Activated T-helper 1 cell treated with anti-CD3 and anti-CD28 coated beads, Interleukin-12 subunit alpha, Interleukin-12 subunit beta, Interleukin-2, Interleukin-4 antibody, amounts not matched to agents 30 ng/mL and 10 ng/mL and 1 ng/mL, durations not matched to agents 14 hours and 24 hours and 36 hours (primary cell): ENCODE results near the gene CTNNA1. TPM values are rescaled to one million over a fixed set of nuclear protein-coding genes. Genes with fewer than 3 reads are reported as not detected.
"Not testable (repeated sequence)": the region's sequence is repeated elsewhere in the genome, so short reads cannot be mapped to it uniquely, and the experiment has no call there.

Experiments
- DNase-seq: peaks from one replicate; pipeline ENCODE4 v3.0.0; 2021; ENCODE audit warnings: low spot score
- H3K27ac Mint-ChIP-seq: one replicate; pipeline ENCODE4 v1.8.0; 2021; ENCODE audit warnings: mild to moderate bottlenecking, mixed read lengths
- H3K27me3 Mint-ChIP-seq: one replicate; pipeline ENCODE4 v1.8.0; 2022; ENCODE audit warnings: mild to moderate bottlenecking, moderate library complexity, mixed read lengths; ENCODE audit not compliant: insufficient read depth
- H3K36me3 Mint-ChIP-seq: one replicate; pipeline ENCODE4 v1.8.0; 2021; ENCODE audit warnings: low read depth, mixed read lengths
- H3K4me1 Mint-ChIP-seq: one replicate; pipeline ENCODE4 v1.8.0; 2021; ENCODE audit warnings: low read depth, mixed read lengths
- H3K4me3 Mint-ChIP-seq: one replicate; pipeline ENCODE4 v1.8.0; 2021; ENCODE audit warnings: mild to moderate bottlenecking, moderate library complexity, mixed read lengths
- H3K9me3 Mint-ChIP-seq: one replicate; pipeline ENCODE4 v1.8.0; 2021; ENCODE audit warnings: mixed read lengths
- intact Hi-C: fragments of 100-400 bp; cut with micrococcal nuclease; formaldehyde crosslinking; loops from one replicate; pipeline ENCODE4 v1.15.1; 2024
- total RNA-seq: library from RNA; stranded (reverse); gene quantifications from 2 replicates; pipeline ENCODE4 v1.2.3, GENCODE V29; 2022

CTNNA1 gene
- total RNA-seq, 1 donor from 2014 or later, result 58.0 TPM

DNA sequence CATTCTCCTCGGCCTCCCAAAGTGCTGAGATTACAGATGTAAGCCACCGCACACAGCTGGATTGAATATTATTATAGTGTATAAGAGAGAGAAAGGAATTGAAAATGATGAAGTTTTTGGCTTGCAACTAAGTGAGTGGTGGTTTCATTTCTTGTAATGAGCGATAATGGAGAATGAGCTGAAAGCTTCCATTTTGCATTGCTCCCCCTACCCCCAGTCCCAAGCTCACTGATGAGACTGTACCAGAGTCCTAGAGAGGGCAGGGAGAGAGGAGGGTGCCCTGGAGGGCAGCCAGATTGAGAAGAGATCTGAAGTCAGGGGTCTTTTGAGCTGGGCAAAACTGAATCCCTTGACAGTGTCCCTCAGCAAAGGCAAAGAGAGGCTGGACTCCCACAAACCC, 38.5 kb upstream of the CTNNA1 start:
- Mint-ChIP-seq H3K27ac (no peak overlapping the region), H3K4me3 (no peak overlapping the region), H3K27me3 (peaks cover 28% of the 10 kb centered on the region), H3K4me1 (no peaks in the 10 kb centered on the region), H3K9me3 (no peaks in the 10 kb centered on the region), H3K36me3 (no peaks in the 10 kb centered on the region)
- DNase-seq, result no peak
- intact Hi-C loops, result no loop called here

DNA sequence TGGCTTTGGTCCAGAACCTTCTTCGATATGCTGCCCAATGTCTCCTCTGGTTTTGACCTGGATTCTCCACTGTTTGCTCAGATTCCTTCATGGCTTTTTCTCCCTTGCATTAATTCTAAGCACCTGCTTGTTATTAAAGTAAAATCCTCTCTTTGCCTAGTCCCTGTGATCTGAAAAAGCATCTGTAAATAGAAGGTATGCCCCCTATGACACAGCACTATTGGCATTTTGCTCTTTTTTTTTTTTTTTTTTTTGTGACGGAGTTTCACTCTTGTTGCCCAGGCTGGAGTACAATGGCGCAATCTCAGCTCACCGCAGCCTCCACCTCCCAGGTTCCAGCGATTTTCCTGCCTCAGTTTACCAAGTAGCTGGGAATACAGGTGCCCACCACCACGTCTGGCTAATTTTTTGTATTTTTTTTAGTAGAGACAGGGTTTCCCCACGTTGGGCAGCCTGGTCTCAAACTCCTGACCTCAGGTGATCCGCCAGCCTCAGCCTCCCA, 37.2 kb upstream of the CTNNA1 start:
- H3K4me3 Mint-ChIP-seq, H3K4me1 Mint-ChIP-seq, intact Hi-C loops, DNase-seq, H3K27ac Mint-ChIP-seq, H3K9me3 Mint-ChIP-seq, H3K36me3 Mint-ChIP-seq: not testable (repeated sequence)
- H3K27me3 Mint-ChIP-seq, result peaks cover 33% of the 10 kb centered on the region

DNA sequence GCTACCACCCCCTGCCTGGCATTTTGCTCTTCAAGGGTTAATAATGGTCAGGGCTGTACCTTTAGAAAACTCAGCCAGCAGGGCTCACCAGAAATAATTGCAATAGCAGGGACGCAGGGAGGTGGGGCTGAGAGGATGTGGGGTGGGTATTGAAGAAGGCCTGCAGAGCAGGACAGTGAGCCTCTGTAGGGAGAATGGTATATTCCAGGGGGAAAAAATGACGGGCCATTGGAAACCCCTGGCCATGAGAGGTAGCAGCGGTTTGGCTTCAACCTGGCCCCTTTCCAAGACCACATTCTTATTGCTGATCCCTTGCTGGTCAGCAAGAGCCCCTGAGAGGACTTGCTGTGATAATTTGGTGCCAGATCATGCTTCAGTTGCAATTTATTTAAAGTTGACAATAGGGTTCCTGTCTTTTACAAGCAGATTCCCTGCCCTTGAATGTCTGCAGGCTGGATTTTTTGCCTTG, 36.7 kb upstream of the CTNNA1 start:
- Mint-ChIP-seq H3K4me1 (no peaks in the 10 kb centered on the region), H3K9me3 (no peaks in the 10 kb centered on the region), H3K4me3 (no peak overlapping the region), H3K27me3 (peaks cover 35% of the 10 kb centered on the region), H3K27ac (no peak overlapping the region), H3K36me3 (no peaks in the 10 kb centered on the region)
- DNase-seq, result no peak
- intact Hi-C loops, result no loop called here

DNA sequence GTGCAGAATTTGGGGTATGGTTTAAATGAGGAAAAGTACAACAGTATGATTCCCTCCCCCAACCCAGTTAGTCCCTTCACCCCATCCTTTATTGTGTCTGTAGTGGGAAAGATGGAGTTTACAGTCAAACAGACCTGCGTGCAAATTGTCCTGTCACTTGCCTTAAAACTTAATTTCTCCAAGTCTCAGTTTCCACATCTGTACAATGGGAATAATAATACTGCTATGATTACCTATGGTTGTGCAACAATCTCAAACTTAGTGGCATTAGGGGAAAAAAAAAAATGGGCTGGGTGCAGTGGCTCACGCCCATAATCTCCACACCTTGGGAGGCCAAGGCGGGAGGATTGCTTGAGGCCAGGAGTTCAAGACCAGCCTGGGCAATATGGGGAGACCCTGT, 35.8 kb upstream of the CTNNA1 start:
- Mint-ChIP-seq H3K4me1 (no peaks in the 10 kb centered on the region), H3K27ac (no peak overlapping the region), H3K27me3 (peaks cover 39% of the 10 kb centered on the region), H3K9me3 (no peaks in the 10 kb centered on the region), H3K36me3 (no peaks in the 10 kb centered on the region), H3K4me3 (no peak overlapping the region)
- intact Hi-C loops, result no loop called here
- DNase-seq, result no peak

DNA sequence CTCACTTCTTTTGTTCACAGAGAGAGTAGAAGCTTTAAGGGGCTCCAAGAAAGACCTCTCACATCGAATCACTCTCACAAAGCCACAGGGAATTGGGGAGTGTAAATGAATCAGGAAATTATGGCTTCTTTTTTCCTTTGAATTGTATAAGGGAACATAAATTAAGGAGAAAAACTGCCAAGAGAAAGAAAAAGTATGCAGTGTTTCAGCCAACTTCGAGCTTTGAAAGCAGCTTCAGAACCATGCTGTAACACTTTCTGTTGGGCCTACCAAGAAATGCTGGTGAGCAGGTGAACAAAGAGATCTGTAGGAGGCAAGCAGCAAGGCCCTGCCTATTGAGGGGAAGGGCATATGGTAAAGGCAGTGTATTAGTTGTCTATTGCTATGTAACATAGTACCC, 33.4 kb upstream of the CTNNA1 start:
- H3K4me1 Mint-ChIP-seq, result no peaks in the 10 kb centered on the region
- H3K27ac Mint-ChIP-seq, result no peak overlapping the region
- no peak overlapping the region for H3K4me3 Mint-ChIP-seq
- H3K36me3 Mint-ChIP-seq, result no peaks in the 10 kb centered on the region
- intact Hi-C loops, result no loop called here
- H3K27me3 Mint-ChIP-seq, result peaks cover 40% of the 10 kb centered on the region
- H3K9me3 Mint-ChIP-seq, result no peaks in the 10 kb centered on the region
- DNase-seq, result no peak

DNA sequence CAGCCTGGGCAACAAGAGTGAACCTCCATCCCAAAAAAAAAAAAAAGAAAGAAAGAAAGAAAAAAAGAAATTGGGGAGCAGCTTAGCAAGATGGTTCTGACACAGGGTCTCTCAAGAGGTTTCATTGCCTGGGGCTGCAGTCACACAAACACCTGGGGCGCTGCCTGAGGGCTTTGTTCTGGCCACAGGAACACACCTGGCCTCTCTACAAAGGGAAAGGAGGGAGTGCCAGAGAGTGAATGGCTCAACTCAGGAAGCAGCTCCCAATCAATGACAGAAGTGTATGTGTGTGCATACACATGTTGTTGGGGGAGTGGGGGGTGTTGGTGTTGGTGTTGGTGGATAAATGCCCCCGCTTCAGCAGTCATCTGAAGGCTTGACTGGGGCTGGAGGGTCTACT, 32.4 kb upstream of the CTNNA1 start:
- no peak for DNase-seq
- Mint-ChIP-seq H3K27ac (no peak overlapping the region), H3K4me3 (no peak overlapping the region), H3K36me3 (no peaks in the 10 kb centered on the region), H3K4me1 (peaks cover 7% of the 10 kb centered on the region), H3K27me3 (peaks cover 43% of the 10 kb centered on the region), H3K9me3 (no peaks in the 10 kb centered on the region)
- intact Hi-C loops, result no loop called here

DNA sequence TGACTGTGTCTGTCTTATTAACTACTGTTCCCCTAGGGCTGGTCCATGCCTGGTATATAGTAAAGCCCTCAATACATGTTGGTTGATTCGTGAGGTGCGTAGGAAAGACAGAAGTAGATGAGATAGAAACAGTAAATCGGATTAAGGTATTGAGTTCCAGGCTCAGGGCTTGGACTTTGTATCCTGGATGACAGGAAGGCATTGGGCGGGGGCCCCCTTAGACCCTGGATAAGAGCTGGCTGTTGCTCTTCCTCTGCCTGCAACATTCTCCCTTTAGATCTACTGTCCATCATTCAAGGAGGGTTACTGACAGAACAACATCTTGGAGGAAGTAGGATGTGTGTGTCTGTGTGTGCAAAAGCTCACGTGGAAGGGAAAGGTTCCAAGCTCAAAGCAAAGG, 31.2 kb upstream of the CTNNA1 start:
- Mint-ChIP-seq H3K27ac (no peak overlapping the region), H3K4me3 (no peak overlapping the region), H3K27me3 (peaks cover 37% of the 10 kb centered on the region), H3K9me3 (no peaks in the 10 kb centered on the region), H3K36me3 (no peaks in the 10 kb centered on the region), H3K4me1 (peaks cover 18% of the 10 kb centered on the region)
- intact Hi-C loops, result no loop called here
- DNase-seq, result no peak

DNA sequence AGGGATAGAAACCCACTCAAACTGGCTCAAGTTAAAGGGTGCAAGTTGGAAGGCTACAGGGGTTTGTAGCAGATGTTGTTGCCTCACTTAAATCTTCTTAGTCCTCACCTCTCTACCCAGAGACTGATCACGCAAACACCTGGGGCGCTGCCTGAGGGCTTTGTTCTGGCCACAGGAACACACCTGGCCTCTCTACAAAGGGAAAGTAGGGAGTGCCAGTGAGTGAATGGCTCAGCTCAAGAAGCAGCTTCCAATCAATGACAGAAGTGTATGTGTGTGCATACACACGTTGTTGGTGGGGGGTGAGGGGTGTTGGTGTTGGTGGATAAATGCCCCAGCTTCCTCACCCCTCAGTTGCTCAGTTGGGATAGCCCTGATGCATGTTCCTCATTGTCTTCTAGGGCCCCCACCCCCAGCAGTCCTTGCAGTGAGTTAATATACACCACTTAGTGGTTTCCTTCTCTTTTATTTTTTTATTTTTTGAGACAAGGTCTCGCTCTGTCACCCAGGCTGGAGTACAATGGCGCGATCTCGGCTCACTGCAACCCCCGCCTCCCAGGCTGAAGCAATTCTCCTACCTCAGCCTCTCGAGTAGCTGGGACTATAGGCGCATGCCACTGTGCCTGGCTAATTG, 30.6 kb upstream of the CTNNA1 start:
- Mint-ChIP-seq H3K27me3 (peaks cover 37% of the 10 kb centered on the region), H3K4me1 (peaks cover 25% of the 10 kb centered on the region), H3K36me3 (no peaks in the 10 kb centered on the region), H3K9me3 (no peaks in the 10 kb centered on the region), H3K27ac (no peak overlapping the region), H3K4me3 (no peak overlapping the region)
- intact Hi-C loops, result no loop called here
- DNase-seq, result no peak

DNA sequence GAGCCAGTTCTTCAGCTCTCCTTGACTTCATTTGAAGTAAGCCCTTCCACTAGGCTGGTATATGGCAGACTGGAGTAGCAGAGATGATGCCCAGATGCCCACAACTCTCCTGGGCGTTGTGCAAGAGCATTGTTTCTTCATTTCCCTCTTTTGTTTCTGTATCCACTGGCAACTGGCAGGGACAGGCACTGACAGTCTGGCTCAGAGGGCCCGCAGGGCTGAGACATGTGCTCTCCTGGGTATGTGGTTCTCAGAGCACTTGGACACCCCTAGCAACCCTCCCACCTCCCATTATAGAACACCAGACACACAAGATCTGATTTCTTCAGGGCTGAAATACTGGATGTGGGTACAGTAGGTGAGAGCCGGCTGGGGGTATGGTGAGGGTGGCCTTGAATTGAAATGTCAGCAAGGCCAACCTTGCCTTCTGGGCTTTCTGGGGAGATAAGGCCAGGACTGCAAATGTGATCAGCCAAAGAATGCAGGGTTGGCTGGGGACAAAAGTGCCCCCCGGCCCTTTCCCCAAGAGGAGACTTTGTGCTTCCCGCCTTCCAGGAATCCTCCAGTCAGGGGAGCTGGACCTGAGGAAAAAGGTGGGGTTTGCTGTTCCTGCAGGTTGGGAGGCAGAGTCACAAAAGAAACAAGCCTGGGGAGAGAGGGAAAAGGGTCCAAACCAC, 28.6 kb upstream of the CTNNA1 start:
- H3K4me1 Mint-ChIP-seq, result peaks cover 30% of the 10 kb centered on the region
- H3K9me3 Mint-ChIP-seq, result no peaks in the 10 kb centered on the region
- H3K27me3 Mint-ChIP-seq, result peaks cover 34% of the 10 kb centered on the region
- H3K36me3 Mint-ChIP-seq, result no peaks in the 10 kb centered on the region
- no peak for DNase-seq
- intact Hi-C loops, result no loop called here
- H3K27ac Mint-ChIP-seq, result no peak overlapping the region
- H3K4me3 Mint-ChIP-seq, result no peak overlapping the region

DNA sequence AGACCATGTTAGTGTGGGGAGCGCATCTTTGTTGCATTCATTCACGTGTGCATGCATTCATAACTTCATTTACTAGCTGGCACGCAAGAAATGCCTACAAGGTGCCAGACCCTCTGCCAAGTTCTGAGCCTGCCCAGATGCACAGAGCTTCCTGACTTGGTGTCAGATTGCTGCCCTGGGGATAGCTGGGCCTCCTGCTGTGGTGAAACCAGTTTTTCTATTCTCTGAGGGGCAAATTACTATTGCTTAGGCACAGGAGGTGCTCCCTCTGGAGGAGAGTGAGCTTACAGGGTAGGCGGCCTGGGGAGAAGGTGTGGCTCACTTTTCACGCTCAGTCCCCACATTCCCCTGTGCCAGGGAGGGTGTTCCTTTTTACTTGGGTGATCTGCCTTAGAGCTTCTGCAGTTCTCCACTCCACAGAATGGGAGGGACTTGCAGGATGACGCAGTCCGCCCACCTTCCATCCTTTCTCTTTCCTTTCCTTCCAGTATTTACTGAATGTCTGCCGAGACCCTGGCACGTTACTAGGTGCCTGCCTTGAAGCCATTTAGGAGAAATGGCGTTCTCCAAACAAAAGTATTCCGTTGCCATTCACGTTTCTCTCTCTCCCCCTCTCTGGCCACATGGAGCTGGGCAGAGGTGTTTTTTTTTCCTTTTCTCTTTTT, 27.9 kb upstream of the CTNNA1 start:
- Mint-ChIP-seq H3K36me3 (no peaks in the 10 kb centered on the region), H3K4me3 (no peak overlapping the region), H3K27me3 (peaks cover 29% of the 10 kb centered on the region), H3K4me1 (peaks cover 30% of the 10 kb centered on the region), H3K9me3 (no peaks in the 10 kb centered on the region), H3K27ac (no peak overlapping the region)
- intact Hi-C loops, result no loop called here
- DNase-seq, result no peak

DNA sequence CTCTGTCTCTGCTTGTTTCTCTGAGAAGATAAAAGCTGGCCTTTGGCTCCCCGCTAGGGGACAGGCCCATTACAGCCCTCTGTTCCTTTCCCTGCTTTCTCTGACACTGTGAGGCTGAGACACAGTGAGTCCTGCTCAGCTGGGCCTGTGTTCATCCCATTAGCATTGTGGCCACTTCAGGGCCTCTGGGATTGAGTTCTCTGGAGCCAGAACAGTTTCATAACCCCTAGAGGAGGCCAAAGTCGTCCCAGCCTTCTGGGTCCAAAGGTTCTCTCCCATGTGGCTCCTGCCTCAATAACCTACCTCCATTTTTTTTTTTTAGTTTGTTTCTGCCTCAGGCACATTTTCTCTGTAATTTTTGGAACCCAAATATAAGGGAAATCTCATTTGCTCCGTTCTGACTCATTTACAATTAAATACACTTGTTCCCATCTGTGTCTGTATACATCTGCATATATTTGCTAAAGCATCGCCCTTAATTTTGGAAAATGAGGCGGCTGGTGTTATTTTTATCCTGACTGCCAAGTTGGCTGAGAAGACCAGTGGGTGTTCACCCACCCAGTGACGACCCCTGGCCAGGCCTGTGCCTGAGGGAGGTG, 27.3 kb upstream of the CTNNA1 start:
- Mint-ChIP-seq H3K4me3 (no peak overlapping the region), H3K27ac (peak overlapping the region; percentile 42), H3K36me3 (no peaks in the 10 kb centered on the region), H3K9me3 (no peaks in the 10 kb centered on the region), H3K4me1 (peaks cover 30% of the 10 kb centered on the region), H3K27me3 (peaks cover 26% of the 10 kb centered on the region)
- DNase-seq, result no peak
- intact Hi-C loops, result no loop called here

DNA sequence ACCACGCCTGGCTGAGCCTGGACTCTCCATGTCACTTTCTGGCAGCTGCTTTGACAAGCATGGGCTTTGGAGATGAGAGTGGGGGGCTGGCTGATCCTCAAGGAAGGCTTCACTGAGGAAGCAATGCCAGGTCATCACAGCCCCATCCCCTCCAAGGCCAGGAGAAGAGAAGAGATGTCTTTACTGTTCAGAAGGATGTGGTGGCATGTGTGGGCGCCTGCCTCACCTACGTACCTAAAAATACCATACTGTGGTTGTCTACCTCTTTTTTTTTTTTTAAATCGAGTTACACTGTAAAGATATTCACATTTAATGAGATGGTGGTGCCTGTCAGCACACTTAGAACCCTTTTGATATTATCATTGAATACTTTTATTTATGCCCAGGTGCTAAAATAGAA, 26.4 kb upstream of the CTNNA1 start:
- peak overlapping the region; percentile 19 for H3K4me3 Mint-ChIP-seq
- no peak for DNase-seq
- intact Hi-C loops, result no loop called here
- no peak overlapping the region for H3K27ac Mint-ChIP-seq
- H3K36me3 Mint-ChIP-seq, result no peaks in the 10 kb centered on the region
- H3K4me1 Mint-ChIP-seq, result peaks cover 30% of the 10 kb centered on the region
- peaks cover 20% of the 10 kb centered on the region for H3K27me3 Mint-ChIP-seq
- H3K9me3 Mint-ChIP-seq, result no peaks in the 10 kb centered on the region

DNA sequence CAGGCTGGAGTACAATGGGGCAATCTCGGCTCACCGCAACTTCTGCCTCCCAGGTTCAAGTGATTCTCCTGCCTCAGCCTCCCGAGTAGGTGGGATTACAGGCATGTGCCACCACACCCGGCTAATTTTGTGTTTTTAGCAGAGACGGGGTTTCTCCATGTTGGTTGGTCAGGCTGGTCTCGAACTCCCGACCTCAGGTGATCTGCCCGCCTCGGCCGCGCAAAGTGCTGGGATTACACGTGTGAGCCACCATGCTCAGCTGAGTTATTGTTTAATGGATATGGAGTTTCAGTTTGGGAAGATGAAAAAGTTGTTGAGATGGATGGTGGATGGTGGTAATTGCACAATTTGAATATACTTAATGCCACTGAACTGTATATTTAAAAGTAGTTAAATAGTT, 22.7 kb upstream of the CTNNA1 start:
- H3K27me3 Mint-ChIP-seq, result peaks cover 14% of the 10 kb centered on the region
- H3K36me3 Mint-ChIP-seq, H3K4me3 Mint-ChIP-seq, H3K9me3 Mint-ChIP-seq, H3K27ac Mint-ChIP-seq, DNase-seq, intact Hi-C loops: not testable (repeated sequence)
- peaks cover 27% of the 10 kb centered on the region for H3K4me1 Mint-ChIP-seq
